IPS-20b (cell line): ENCODE data around the gene DNAH17.

Source experiments
- H3K27ac ChIP-seq: one replicate; pipeline ENCODE4 v1.5.1; 2013; ENCODE audit warnings: low read length
- H3K27me3 ChIP-seq: 2 replicates; pipeline ENCODE4 v1.6.1; 2013; ENCODE audit warnings: mild to moderate bottlenecking, low read length, inconsistent platforms; ENCODE audit not compliant: insufficient read depth
- H3K36me3 ChIP-seq: 2 replicates; pipeline ENCODE4 v1.6.1; 2013; ENCODE audit warnings: low read depth, mild to moderate bottlenecking, inconsistent platforms, low read length, moderate library complexity; ENCODE audit not compliant: insufficient read depth
- H3K4me1 ChIP-seq: 2 replicates; pipeline ENCODE4 v1.6.1; 2013; ENCODE audit warnings: mild to moderate bottlenecking, control low read depth, inconsistent platforms, low read length, moderate library complexity; ENCODE audit not compliant: insufficient read depth
- H3K4me3 ChIP-seq: 2 replicates; pipeline ENCODE4 v1.5.1; 2013; ENCODE audit warnings: mild to moderate bottlenecking, low read length, inconsistent platforms
- H3K9ac ChIP-seq: 2 replicates; pipeline ENCODE4 v1.6.1; 2013; ENCODE audit warnings: low read depth, mild to moderate bottlenecking, inconsistent platforms, low read length, moderate library complexity
- H3K9me3 ChIP-seq: 2 replicates; pipeline ENCODE4 v1.6.1; 2013; ENCODE audit warnings: mild to moderate bottlenecking, low read depth, low read length, inconsistent platforms; ENCODE audit not compliant: insufficient read depth

The DNAH17 gene

GRCh38 chr17:78376161-78376560 is 201.0 kb downstream of the DNAH17 start:
- peak overlapping the region; percentile 83; the same call in 1 of the 2 replicates for H3K9ac ChIP-seq
- peaks cover 7% of the 10 kb centered on the region for H3K36me3 ChIP-seq
- no peak overlapping the region for H3K4me3 ChIP-seq
- no peak overlapping the region for H3K27ac ChIP-seq
- H3K4me1 ChIP-seq: peaks cover 42% of the 10 kb centered on the region
- H3K9me3 ChIP-seq: no peaks in the 10 kb centered on the region
- no peaks in the 10 kb centered on the region for H3K27me3 ChIP-seq

GRCh38 chr17:78375401-78376151 is 201.6 kb downstream of the DNAH17 start:
- Histone ChIP-seq H3K9ac (peak overlapping the region; percentile 83; the same call in 1 of the 2 replicates), H3K4me3 (peak overlapping the region; percentile 42; the same call in 1 of the 2 replicates), H3K27me3 (no peaks in the 10 kb centered on the region), H3K4me1 (peaks cover 41% of the 10 kb centered on the region), H3K27ac (peak overlapping the region; percentile 98), H3K9me3 (no peaks in the 10 kb centered on the region), H3K36me3 (peaks cover 6% of the 10 kb centered on the region)

- Histone ChIP-seq H3K36me3 (no peaks in the 10 kb centered on the region), H3K9ac (peak overlapping the region; percentile 83), H3K9me3 (no peaks in the 10 kb centered on the region), H3K27me3 (no peaks in the 10 kb centered on the region), H3K4me3 (peak overlapping the region; percentile 42; the same call in 1 of the 2 replicates), H3K4me1 (peaks cover 41% of the 10 kb centered on the region), H3K27ac (peak overlapping the region; percentile 98)
Observed at GRCh38 chr17:78374631-78375274, 202.4 kb downstream of the DNAH17 start.

GRCh38 chr17:78374189-78374588 is 203.0 kb downstream of the DNAH17 start:
- no peaks in the 10 kb centered on the region for H3K36me3 ChIP-seq
- H3K9me3 ChIP-seq: no peaks in the 10 kb centered on the region
- no peaks in the 10 kb centered on the region for H3K27me3 ChIP-seq
- H3K9ac ChIP-seq: peak overlapping the region; percentile 83; the same call in 1 of the 2 replicates
- peaks cover 46% of the 10 kb centered on the region for H3K4me1 ChIP-seq
- no peak overlapping the region for H3K4me3 ChIP-seq
- peak overlapping the region; percentile 98 for H3K27ac ChIP-seq
